ENCODE measurements around the gene TALDO1. TPM values are rescaled to one million over a fixed set of nuclear protein-coding genes. Genes with fewer than 3 reads are reported as not detected.
A peak's percentile ranks its signal among the peaks of the same experiment; 100 is the strongest.

The TALDO1 gene
- total RNA-seq, 6 donors from 2014 or later, result 163 to 313 (median 217) TPM

DNA sequence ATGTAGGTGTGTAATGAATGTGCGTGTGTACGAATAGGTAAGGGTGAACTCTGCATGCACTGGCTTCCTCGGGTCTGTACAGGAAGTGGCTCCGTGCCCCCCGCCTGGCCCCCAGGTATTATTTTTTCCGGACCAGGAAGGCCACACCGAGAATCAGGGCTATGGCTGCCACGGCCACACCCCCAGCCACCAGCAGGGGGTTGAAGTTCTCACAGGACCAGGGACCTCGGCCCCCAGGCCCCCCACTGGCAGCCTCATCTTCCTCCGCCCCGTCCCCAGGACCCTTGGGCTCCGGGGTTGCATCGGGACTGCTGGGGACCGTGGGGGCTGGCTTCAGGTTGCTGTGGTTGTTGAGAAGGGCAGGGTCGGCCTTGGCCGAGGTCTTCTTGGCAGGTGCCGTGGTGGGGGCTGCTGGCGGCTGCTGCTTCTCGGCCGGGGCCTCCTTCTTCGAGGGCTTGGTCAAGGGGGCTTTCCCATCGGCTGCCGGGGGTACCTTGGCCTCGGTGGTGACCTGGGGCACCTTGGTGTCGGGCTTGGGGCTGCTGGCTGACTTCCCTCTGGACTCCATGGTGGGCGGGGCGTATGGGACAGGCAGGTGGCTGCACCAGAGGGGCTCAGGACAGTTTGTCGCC, 40.9 kb downstream of the TALDO1 start:
- WGBS, 2 donors, result 46 to 57% methylated on average over 5 to 22 of the region's 28 CpGs
- TF ChIP-seq POLR2A (IDR thresholded peaks at IDR 0.05) (no peak), CTCF (IDR thresholded peaks at IDR 0.05) (no peak), POLR2AphosphoS5 (IDR thresholded peaks at IDR 0.05) (no peak), EP300 (IDR thresholded peaks at IDR 0.05) (no peak)
- Histone ChIP-seq H3K36me3 (peaks cover 3 to 21% (median 17%) of the 10 kb centered on the region in 4 donors), H3K27me3 (peaks cover 0 to 22% (median 10%) of the 10 kb centered on the region in 4 donors), H3K27ac (no peak overlapping the region), H3K4me3 (no peak overlapping the region), H3K4me1 (peaks cover 0 to 13% (median 9%) of the 10 kb centered on the region in 4 donors), H3K9me3 (no peaks in the 10 kb centered on the region)
- DNase-seq (peak in 1 of 2 donors; percentile 65), ATAC-seq (ENCODE audit: low FRiP score in 2 of 2) (no peak)

DNA sequence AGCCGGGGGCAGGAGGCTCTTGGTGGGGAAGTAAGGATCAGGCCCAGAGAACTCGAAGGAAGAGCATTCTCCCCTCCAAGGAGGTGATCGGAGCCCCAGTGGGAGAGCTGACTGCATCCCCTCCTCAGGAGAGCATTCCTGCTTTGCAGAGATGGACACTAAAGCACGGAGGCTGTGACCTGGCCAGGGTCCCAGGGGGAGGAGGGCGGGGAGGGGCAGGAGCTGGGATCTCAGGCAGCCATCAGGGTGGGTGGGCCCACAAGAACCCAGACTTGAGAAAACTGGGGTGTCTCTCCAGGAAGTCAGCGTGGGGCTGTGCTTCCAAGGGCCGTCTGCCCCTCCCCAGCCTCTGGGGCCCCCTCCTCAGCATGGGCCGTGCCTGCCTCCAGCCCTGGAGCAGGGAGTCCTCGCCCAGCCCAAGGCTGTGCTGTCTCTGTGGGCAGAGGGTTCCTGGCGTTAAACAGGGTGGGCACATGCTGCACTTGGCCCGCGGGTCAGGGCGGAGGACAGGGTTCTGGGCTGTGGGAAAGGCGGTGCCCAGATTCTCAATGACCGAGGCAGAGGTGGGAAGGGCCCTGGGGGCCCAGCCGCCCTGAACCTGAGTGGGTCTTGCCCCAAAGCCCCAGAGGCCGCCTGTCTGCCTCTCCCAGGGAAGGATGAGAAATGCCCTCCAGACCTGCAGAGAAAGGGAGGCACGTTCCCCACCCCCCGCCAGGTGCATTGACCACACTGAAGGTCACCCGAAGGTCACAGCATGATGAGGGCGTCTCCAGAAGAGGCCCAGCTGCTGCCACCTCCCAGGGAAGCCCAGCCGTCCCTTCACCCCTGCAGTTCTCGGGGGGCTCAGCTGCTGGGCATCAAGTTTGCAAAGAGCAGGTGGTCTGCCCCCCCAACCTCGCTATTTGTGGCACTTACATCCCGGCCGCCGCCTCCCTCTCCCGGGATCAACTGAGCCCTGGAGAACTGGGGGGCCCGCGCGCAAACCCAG, 42.0 kb downstream of the TALDO1 start:
- H3K9me3 ChIP-seq, result no peaks in the 10 kb centered on the region
- ATAC-seq (ENCODE audit: low FRiP score in 2 of 2) (no peak), DNase-seq (peak in 1 of 2 donors; percentile 65)
- peaks cover 0 to 22% (median 10%) of the 10 kb centered on the region in 4 donors for H3K27me3 ChIP-seq
- H3K4me1 ChIP-seq, result peaks cover 0 to 9% (median 1%) of the 10 kb centered on the region in 4 donors
- WGBS, 2 donors, result 44% methylated on average over 24 of the region's 31 CpGs; no CpG with 5 or more reads in 1 of the 2 donors
- H3K4me3 ChIP-seq, result no peak overlapping the region
- TF ChIP-seq POLR2A (IDR thresholded peaks at IDR 0.05) (no peak), POLR2AphosphoS5 (IDR thresholded peaks at IDR 0.05) (no peak), CTCF (IDR thresholded peaks at IDR 0.05) (no peak), EP300 (IDR thresholded peaks at IDR 0.05) (no peak)
- H3K27ac ChIP-seq, result no peak overlapping the region
- H3K36me3 ChIP-seq, result peaks cover 3 to 28% (median 18%) of the 10 kb centered on the region in 4 donors

DNA sequence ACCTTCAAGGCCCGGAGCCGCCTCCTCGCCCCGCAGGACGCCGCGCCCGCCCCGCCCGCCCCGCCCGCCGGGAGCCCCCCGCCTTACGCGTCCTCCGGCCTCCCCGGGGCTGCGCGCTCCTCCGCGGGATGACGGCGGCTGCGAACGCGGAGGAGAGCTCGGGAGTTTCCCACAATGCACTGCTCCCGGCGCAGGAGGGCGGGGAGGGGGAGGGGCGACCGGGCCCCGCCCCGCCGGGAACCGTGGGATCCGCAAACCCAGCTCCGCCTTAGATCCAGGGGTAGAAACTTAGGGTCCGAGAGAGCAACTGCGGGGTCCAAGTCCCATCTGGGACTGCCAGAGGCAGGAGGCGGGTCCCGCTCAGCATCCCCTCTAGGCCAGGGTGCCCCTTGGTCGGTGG, 42.7 kb downstream of the TALDO1 start, which contains the start of gene CEND1:
CEND1 (minus strand) TSS at position 148 of the 400 bp plus-strand sequence. CDS start 1,514 bp downstream, outside the sequence.
- Histone ChIP-seq H3K4me1 (peaks cover 4 to 16% (median 5%) of the 10 kb centered on the region in 4 donors), H3K27ac (no peak within 1 kb of the TSS), H3K9me3 (no peaks in the 10 kb centered on the region), H3K27me3 (peaks cover 0 to 22% (median 10%) of the 10 kb centered on the region in 4 donors), H3K4me3 (no peak within 1 kb of the TSS), H3K36me3 (peaks cover 3 to 32% (median 18%) of the 10 kb centered on the region in 4 donors)
- DNase-seq (peak in 1 of 2 donors; percentile 86), ATAC-seq (ENCODE audit: low FRiP score in 2 of 2) (peak in 1 of 2 donors; percentile 63)
- TF ChIP-seq POLR2A (IDR thresholded peaks at IDR 0.05) (no peak), POLR2AphosphoS5 (IDR thresholded peaks at IDR 0.05) (no peak), CTCF (IDR thresholded peaks at IDR 0.05) (no peak), EP300 (IDR thresholded peaks at IDR 0.05) (no peak)
- WGBS, 2 donors, result 17 to 23% methylated on average over 1 to 9 of the region's 44 CpGs

DNA sequence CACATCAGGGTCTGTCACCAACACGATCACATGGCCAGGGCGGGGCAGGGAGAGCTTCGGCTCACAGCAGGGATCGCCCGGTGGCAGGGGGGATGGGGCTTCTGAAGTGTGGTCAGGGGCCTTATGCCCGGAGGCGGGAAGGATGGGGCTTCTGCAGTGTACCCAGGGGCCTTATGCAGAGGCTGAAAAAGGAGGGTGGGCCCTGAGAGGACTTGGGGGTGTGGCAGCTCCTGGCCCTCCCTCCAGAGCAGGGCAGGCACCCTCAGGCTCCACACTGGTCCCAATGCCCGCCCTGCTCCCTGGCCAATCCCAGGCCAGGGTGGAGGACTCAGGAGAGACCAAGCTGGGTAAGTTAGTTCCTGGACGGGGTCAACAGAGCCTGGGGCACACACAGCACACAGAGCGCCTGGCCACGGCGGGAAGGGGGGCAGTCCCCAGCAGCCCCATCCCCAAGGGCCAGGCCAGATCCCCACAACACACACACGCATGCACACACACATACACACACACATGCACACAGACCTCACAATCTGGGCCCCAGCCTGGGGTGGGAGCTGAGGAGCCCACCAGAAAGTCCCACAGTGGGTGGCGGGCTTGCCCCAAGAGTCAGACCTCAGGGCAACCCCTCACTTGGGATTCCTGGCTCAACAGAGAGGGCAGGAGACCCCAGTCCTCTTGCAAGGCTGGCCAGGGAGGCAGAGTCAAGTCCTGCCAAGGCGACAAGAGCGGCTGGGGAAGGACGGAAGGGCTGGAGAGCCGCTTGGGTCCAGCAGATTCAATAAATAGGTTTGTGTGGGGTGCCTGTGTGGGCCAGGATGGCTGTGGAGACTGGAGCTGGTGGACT, 43.7 kb downstream of the TALDO1 start:
- no peaks in the 10 kb centered on the region for H3K9me3 ChIP-seq
- WGBS, 2 donors, result 73 to 78% methylated on average over 14 to 17 of the region's 18 CpGs
- ATAC-seq (ENCODE audit: low FRiP score in 2 of 2) (no peak), DNase-seq (peak in 1 of 2 donors; percentile 56)
- peaks cover 11 to 26% (median 15%) of the 10 kb centered on the region in 4 donors for H3K4me1 ChIP-seq
- peaks cover 3 to 32% (median 18%) of the 10 kb centered on the region in 4 donors for H3K36me3 ChIP-seq
- H3K27me3 ChIP-seq, result peaks cover 0 to 22% (median 10%) of the 10 kb centered on the region in 4 donors
- no peak overlapping the region for H3K4me3 ChIP-seq
- TF ChIP-seq POLR2A (IDR thresholded peaks at IDR 0.05), result no peak
- no peak for TF ChIP-seq EP300 (IDR thresholded peaks at IDR 0.05)
- H3K27ac ChIP-seq, result no peak overlapping the region
